Caki2 (cell line): ENCODE results near the gene ELOB. TPM values are rescaled to one million over a fixed set of nuclear protein-coding genes. Genes with fewer than 3 reads are reported as not detected.

Experiments used
- DNase-seq: peaks from one replicate; pipeline ENCODE4 v3.0.0-alpha.2; 2015; ENCODE audit warnings: low read depth
- in situ Hi-C: cut with HindIII; loops from 2 replicates; pipeline ENCODE4 v1.10.0; 2016; ENCODE audit warnings: low sequenced_read_pairs, low pct_unique_long_range_greater_than_20kb, mixed read lengths
- total RNA-seq: library from RNA; depleted of rRNA; stranded (reverse); fragments of >200 nt; shearing (Covaris generic); gene quantifications from 2 replicates; pipeline ENCODE4 v1.2.3, GENCODE V29; 2014; ENCODE audit warnings: low replicate concordance

ELOB gene
- total RNA-seq, 1 experiment from 2014 or later = 473 TPM

- in situ Hi-C loops = no loop called here
- no peak for DNase-seq
Observed at GRCh38 chr16:2786061-2786825, 9.2 kb upstream of the ELOB start.

GRCh38 chr16:2785101-2785991 lies 8.3 kb upstream of the ELOB start:
- DNase-seq = no peak
- in situ Hi-C loops = no loop called here

- no peak for DNase-seq
- in situ Hi-C loops = no loop called here
Observed at GRCh38 chr16:2784358-2785100, 7.4 kb upstream of the ELOB start.

- in situ Hi-C loops = no loop called here
- no peak for DNase-seq
Observed at GRCh38 chr16:2783581-2784357, 6.7 kb upstream of the ELOB start.

- DNase-seq = no peak
- in situ Hi-C loops = no loop called here
Observed at GRCh38 chr16:2782583-2783351, 5.7 kb upstream of the ELOB start.

GRCh38 chr16:2779978-2780898 lies 3.2 kb upstream of the ELOB start:
- in situ Hi-C loops = no loop called here
- DNase-seq = no peak

GRCh38 chr16:2779151-2779920 lies 2.3 kb upstream of the ELOB start:
- in situ Hi-C loops = no loop called here
- no peak for DNase-seq

GRCh38 chr16:2778630-2778958 lies 1.5 kb upstream of the ELOB start:
- in situ Hi-C loops = no loop called here
- DNase-seq = no peak

GRCh38 chr16:2777903-2778629 lies 986 bp upstream of the ELOB start:
- peak; percentile 48 for DNase-seq
- in situ Hi-C loops = no loop called here

GRCh38 chr16:2776500-2777139 lies 460 bp downstream of the ELOB start:
- in situ Hi-C loops = no loop called here
- no peak for DNase-seq

GRCh38 chr16:2775765-2776499 lies 1.1 kb downstream of the ELOB start:
- DNase-seq = no peak
- in situ Hi-C loops = no loop called here

GRCh38 chr16:2775131-2775716 lies 1.9 kb downstream of the ELOB start:
- no peak for DNase-seq
- in situ Hi-C loops = no loop called here

GRCh38 chr16:2774161-2774891 lies 2.8 kb downstream of the ELOB start:
- in situ Hi-C loops = no loop called here
- no peak for DNase-seq
